ENCODE results near the gene VSIG10L.

The VSIG10L gene

GRCh38 chr19:51329411-51329810 is 12.5 kb downstream of the VSIG10L start:
- no peak overlapping the region for H3K4me3 ChIP-seq (replicated peaks in 1 of 2; ENCODE audit: low read depth in 2 of 2, low read length in 2 of 2)
- TF ChIP-seq CTCF (IDR thresholded peaks at IDR 0.05; ENCODE audit: low read depth, low read length): no peak
- no peak for DNase-seq (ENCODE audit: low read depth in 2 of 2)

- H3K4me3 ChIP-seq (replicated peaks in 1 of 2; ENCODE audit: low read depth in 2 of 2, low read length in 2 of 2): peak overlapping the region; percentile 8 to 26
- DNase-seq (ENCODE audit: low read depth in 2 of 2): peak; percentile 56 to 60
Measured at GRCh38 chr19:51327066-51328001, 14.6 kb downstream of the VSIG10L start.

GRCh38 chr19:51326216-51327065 is 15.5 kb downstream of the VSIG10L start:
- TF ChIP-seq CTCF (IDR thresholded peaks at IDR 0.05; ENCODE audit: low read depth, low read length): no peak
- DNase-seq (ENCODE audit: low read depth in 2 of 2): no peak
- no peak overlapping the region for H3K4me3 ChIP-seq (replicated peaks in 1 of 2; ENCODE audit: low read depth in 2 of 2, low read length in 2 of 2)

More at GRCh38 chr19:51327066-51328001, 14.6 kb downstream of the VSIG10L start:
- no peak for TF ChIP-seq CTCF (IDR thresholded peaks at IDR 0.05; ENCODE audit: low read depth, low read length)

- no peak overlapping the region for H3K4me3 ChIP-seq (replicated peaks in 1 of 2; ENCODE audit: low read depth in 2 of 2, low read length in 2 of 2)
- TF ChIP-seq CTCF (IDR thresholded peaks at IDR 0.05; ENCODE audit: low read depth, low read length): no peak
- DNase-seq (ENCODE audit: low read depth in 2 of 2): no peak
Measured at GRCh38 chr19:51325161-51325976, 16.6 kb downstream of the VSIG10L start.

GRCh38 chr19:51324167-51324481 is 17.8 kb downstream of the VSIG10L start:
- no peak for TF ChIP-seq CTCF (IDR thresholded peaks at IDR 0.05; ENCODE audit: low read depth, low read length)

GRCh38 chr19:51323481-51324166 is 18.3 kb downstream of the VSIG10L start:
- no peak overlapping the region for H3K4me3 ChIP-seq (replicated peaks in 1 of 2; ENCODE audit: low read depth in 2 of 2, low read length in 2 of 2)
- DNase-seq (ENCODE audit: low read depth in 2 of 2): peak in 1 of 2 donors; percentile 16
- TF ChIP-seq CTCF (IDR thresholded peaks at IDR 0.05; ENCODE audit: low read depth, low read length): no peak

More at GRCh38 chr19:51324167-51324481, 17.8 kb downstream of the VSIG10L start:
- DNase-seq (ENCODE audit: low read depth in 2 of 2): peak; percentile 17 to 20
- H3K4me3 ChIP-seq (replicated peaks in 1 of 2; ENCODE audit: low read depth in 2 of 2, low read length in 2 of 2): no peak overlapping the region
